Measurements from ENCODE around the gene WASL. TPM values are rescaled to one million over a fixed set of nuclear protein-coding genes. Genes with fewer than 3 reads are reported as not detected.

The WASL gene
- polyA plus RNA-seq, 2 of the 4 experiments (the other 2 are of a cell fraction) = 18.5 to 21.0 TPM

GRCh38 chr7:123761729-123762128 lies 12.9 kb upstream of the WASL start:
- H3K9me3 ChIP-seq = no peaks in the 10 kb centered on the region
- no peak for FAIRE-seq
- TF ChIP-seq HOXB5 (CRISPR knock-in tag; IDR thresholded peaks at IDR 0.05) (no peak), EP300 (IDR thresholded peaks at IDR 0.05) (no peak), NFE2L2 (conservative IDR thresholded peaks at IDR 0.05; ENCODE audit: low read length) (no peak), RFX5 (IDR thresholded peaks at IDR 0.05) (no peak), HES2 (IDR thresholded peaks at IDR 0.05) (no peak), FOSB (CRISPR knock-in tag; IDR thresholded peaks at IDR 0.05) (no peak), SMC3 (IDR thresholded peaks at IDR 0.05) (no peak), RAD21 (conservative IDR thresholded peaks at IDR 0.05 in 1 of 2, IDR thresholded peaks at IDR 0.05 in 1 of 2) (no peak), PHF8 (IDR thresholded peaks at IDR 0.05; ENCODE audit: borderline replicate concordance, low read depth) (no peak), ESRRA (IDR thresholded peaks at IDR 0.05; ENCODE audit: borderline replicate concordance, low read length) (no peak), REST (IDR thresholded peaks at IDR 0.05) (no peak)
- no peaks in the 10 kb centered on the region for H3K4me1 ChIP-seq
- ChIA-PET POLR2A (interaction anchor here (0.7 to 1.4 kb wide), 2 partner anchors 13 to 102 kb away, joined by 3 to 4 read pairs; partner anchors contain the start of gene WASL), CTCF (interaction anchor here (1.5 to 2.1 kb wide), 3 partner anchors 8 to 13 kb away, joined by 4 to 6 read pairs (median 5); partner anchors contain the start of gene WASL)
- WGBS (ENCODE audit: missing lambda C conversion rate) = 87% methylated on average over 3 of the region's 3 CpGs
- no peak overlapping the region for H3K4me3 ChIP-seq
- no peak for ATAC-seq
- no peak overlapping the region for H3K4me2 ChIP-seq
- H3K27ac ChIP-seq = no peak overlapping the region
- no peak for DNase-seq (ENCODE audit: low read depth in 1 of 2, low spot score in 1 of 2)

GRCh38 chr7:123757095-123757494 lies 8.3 kb upstream of the WASL start:
- ChIA-PET CTCF (interaction anchor here (1.3 kb wide), 1 partner anchor 8 kb away, joined by 3 read pairs; the partner anchor contains the start of gene WASL), POLR2A (no interaction called here)
- no peak overlapping the region for H3K27ac ChIP-seq
- peaks cover 8% of the 10 kb centered on the region for H3K4me1 ChIP-seq
- FAIRE-seq (no peak), DNase-seq (ENCODE audit: low read depth in 1 of 2, low spot score in 1 of 2) (no peak), ATAC-seq (no peak)
- TF ChIP-seq E2F6 (IDR thresholded peaks at IDR 0.05; ENCODE audit: borderline replicate concordance, low read depth) (no peak), ZNF302 (CRISPR knock-in tag; IDR thresholded peaks at IDR 0.05) (no peak), NPAS2 (CRISPR knock-in tag; IDR thresholded peaks at IDR 0.05; ENCODE audit: borderline replicate concordance) (no peak), TP53 (CRISPR knock-in tag; IDR thresholded peaks at IDR 0.05) (no peak), RFX5 (IDR thresholded peaks at IDR 0.05) (no peak), REST (IDR thresholded peaks at IDR 0.05) (no peak), MAFK (IDR thresholded peaks at IDR 0.05; ENCODE audit: partially characterized antibody) (no peak), HDAC2 (IDR thresholded peaks at IDR 0.05) (no peak)
- WGBS (ENCODE audit: missing lambda C conversion rate) = 59% methylated on average over 1 of the region's 1 CpG
- no peak overlapping the region for H3K4me3 ChIP-seq
- no peak overlapping the region for H3K4me2 ChIP-seq
- H3K9me3 ChIP-seq = no peaks in the 10 kb centered on the region

Measured in A549 (cell line).